GM11168 (cell line): ENCODE data around the gene BORCS6.

Experiments
- in situ Hi-C: fragments of 300-500 bp; cut with MboI; formaldehyde crosslinking; loops from one replicate; pipeline ENCODE4 v1.12.0; 2022; ENCODE audit warnings: low sequenced_read_pairs; ENCODE audit not compliant: unreplicated experiment

Gene BORCS6

GRCh38 chr17:8156246-8156992 is 33.6 kb downstream of the BORCS6 start:
- in situ Hi-C loops, result no loop called here

GRCh38 chr17:8155996-8156245 is 34.1 kb downstream of the BORCS6 start:
- in situ Hi-C loops, result no loop called here

- in situ Hi-C loops, result no loop called here
Observed at GRCh38 chr17:8155231-8155995, 34.6 kb downstream of the BORCS6 start.

DNA sequence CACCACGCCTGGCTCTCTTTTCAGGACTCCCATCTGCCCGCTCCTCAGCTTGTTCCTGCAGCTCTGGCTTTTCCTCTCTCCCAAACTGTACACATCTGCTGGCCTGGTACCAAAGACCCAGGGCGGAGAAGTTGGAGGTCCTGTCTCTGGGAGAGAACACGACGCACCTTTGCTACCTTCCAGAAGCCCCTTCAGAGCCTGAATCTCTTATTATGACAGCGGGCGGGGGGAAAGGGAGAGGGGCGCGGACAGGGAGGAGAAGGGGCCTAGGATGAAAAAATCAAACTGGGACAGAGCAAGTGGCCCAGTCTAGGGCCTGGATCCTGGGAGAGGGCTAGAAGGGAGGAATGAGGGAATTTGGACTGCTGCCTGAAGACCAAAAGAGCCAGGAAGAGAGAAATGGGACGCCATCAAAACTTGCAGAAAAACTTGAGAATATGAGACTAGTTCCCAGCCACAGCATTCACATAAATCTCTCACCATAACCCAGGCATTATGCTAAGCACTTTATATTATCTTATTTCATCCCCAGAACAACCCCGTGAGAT is 35.3 kb downstream of the BORCS6 start:
- in situ Hi-C loops, result no loop called here

DNA sequence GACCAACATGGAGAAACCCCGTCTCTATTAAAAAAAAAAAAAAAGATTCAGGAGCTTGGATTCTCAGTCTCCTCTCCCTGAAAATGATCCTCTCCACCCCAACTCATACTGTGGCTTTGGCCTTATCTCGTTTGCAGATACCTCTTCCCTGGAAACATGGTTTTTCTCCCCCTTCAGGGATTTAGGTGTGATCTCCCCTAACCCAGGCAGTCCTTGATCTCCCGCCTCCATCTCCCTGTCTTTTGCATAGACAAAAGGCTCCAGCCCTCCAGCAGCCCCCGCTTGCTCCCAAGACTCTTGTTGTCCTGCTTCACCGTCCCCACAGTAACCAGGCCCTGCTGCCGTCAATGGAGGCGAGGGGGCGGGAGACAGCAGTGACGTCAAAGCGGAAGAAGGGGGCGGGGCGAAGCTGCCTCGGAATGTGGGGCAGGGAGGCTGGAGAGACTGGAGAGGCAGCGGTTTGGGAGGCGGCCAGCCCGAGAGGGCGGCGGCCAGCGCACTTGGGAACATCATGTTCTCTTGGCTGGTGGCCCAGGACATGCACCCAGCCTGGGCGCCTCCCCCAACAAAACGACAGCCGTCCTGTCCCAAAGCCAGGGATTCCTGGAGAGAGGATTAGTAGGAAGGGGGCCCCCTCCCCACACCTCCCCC is 35.9 kb downstream of the BORCS6 start:
- in situ Hi-C loops, result no loop called here

DNA sequence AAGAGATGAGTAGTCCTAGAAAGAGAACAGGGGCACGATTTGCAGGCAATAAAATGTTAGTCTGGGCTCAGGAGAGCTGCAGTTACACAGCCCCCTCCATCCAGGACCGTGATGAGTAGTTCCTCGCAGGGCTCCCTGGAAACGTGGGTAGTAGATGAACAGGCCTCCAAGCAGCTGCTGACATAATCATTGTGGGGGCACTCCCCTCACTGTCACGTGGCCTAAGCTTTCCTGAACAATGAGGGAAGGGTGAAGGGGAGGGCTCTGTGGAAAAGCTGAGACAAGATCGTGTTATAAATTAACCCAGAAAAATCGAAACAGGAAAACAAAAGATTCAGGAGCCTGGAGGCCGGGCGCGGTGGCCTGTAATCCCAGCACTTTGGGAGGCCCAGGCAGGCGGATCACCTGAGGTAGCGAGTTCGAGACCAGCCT is 36.4 kb downstream of the BORCS6 start:
- in situ Hi-C loops, result no loop called here

GRCh38 chr17:8153031-8153451 is 36.9 kb downstream of the BORCS6 start:
- in situ Hi-C loops, result no loop called here

DNA sequence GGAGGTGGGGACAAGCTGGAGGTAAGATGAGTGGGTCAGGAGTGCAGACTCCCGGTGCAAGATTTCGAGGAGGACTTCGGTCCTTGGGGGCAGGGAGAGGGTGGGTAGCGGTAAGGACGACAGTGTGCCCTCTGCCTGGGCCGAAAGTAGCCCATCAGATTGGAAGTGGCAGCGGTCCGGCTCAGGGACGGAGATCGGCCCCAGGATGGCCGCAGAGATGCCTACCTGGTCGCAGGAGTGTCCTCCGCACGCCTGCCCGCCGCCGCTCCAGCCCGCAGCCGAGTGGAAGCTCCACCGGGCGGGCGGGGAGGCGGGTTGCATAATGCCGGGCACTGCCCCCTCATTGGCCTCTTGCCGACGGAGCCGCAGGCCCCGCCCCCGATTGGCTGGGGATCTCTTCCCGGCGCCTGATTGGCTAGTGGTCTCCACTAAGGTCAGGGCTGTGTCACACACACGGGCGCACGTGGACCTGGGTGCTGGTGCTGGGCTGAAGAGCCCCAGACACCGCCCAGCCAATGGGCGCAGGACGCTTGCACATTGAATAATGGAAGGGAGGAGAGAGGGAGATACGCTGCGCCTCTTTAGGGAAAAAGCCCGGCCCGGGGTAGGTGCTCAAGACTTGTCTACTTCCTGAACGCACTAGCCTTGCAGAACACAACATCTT is 37.7 kb downstream of the BORCS6 start, which contains the start of gene PER1:
TSS of gene PER1 (minus strand) at position 293 of the 664 bp plus-strand sequence. CDS start 1,698 bp downstream, outside the sequence.
- in situ Hi-C loops, result no loop called here

- in situ Hi-C loops, result no loop called here
Observed at GRCh38 chr17:8151641-8152111, 38.3 kb downstream of the BORCS6 start.

DNA sequence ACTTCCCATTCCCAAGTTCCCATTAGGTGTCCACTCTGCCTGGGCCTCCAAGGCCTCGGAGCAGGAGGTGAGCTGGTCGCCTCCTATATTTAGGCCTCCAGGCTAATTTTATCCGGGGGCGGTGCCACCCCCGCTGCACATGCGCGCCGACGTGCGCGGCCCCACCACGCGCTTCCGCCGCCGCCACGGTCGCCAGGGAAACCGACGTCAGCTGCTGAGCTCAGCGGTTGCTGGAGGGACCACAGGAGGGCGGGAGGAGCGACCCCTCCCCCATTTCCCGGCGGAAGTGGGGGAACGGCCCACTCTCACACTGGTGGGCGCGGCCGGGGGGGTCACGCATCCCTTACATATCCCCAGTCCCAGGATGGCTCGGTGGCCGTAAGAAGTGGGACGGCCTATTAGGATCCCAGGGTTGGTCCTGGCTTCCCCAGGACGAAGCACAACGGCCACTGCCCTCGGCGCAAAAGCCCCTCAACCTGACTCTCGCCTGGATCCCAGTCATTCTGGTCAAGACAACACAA is 38.8 kb downstream of the BORCS6 start:
- in situ Hi-C loops, result no loop called here

DNA sequence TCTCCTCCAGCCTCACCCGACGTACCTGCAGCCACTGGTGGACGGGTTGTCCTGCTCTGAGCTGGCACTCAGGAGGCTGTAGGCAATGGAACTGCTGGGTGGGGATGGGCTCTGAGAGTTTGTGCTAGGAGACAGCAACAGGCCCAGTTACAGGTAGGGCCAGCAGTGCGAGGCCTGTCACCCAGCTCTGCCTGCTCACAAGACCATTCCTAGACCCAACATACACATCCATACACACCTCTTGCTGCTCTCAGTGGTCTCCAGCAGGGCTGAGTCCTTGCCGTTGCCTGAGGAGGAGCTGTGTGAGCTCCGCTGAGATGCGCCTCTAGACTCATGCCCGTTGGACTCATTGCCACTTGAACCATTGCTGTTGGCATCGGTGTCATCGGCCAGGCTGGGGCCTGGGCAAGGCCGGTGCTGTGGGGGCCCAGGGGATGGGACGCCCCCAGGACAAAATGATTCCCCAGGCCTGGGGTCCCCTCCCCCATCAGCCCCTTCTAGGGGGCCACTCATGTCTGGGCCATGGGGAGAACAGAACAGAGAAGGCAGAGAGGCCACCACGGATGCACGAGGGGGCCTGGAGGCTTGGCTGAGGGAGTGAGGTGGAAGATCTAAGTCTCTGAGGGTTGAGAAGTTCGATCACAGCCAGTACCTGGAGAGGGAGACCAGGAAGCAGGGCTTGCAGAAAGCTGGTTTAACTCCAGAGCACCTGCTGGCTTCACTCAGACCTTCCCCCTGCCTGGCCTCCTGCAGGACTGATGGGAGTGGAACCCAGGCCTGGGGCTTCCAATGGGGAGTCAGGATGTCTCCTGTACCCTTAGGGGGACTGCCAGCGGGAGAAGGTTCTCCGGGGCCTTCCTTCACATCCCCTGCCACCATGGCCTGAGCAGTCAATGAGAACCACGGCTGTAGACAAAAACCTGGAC is 39.5 kb downstream of the BORCS6 start:
- in situ Hi-C loops, result no loop called here

GRCh38 chr17:8149419-8150193 is 40.4 kb downstream of the BORCS6 start:
- in situ Hi-C loops, result no loop called here

DNA sequence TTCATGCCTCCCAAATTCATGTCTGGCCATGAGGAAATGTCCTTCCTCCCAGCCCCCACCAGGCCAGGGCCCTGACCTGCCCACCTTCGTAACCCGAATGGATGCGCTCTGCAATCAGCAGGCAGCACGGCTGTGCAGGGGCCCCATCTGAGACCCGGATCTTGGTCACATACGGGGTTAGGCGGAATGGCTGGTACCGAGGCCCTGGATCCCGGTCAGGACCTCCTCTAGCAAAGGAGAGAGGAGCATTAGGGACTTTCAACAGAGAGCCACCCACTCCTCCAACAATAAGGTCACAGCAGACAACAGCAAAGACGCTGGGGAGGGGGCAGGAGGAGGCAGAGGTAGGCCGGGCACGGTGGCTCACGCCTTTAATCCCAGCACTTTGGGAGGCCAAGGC is 41.4 kb downstream of the BORCS6 start:
- in situ Hi-C loops, result no loop called here

DNA sequence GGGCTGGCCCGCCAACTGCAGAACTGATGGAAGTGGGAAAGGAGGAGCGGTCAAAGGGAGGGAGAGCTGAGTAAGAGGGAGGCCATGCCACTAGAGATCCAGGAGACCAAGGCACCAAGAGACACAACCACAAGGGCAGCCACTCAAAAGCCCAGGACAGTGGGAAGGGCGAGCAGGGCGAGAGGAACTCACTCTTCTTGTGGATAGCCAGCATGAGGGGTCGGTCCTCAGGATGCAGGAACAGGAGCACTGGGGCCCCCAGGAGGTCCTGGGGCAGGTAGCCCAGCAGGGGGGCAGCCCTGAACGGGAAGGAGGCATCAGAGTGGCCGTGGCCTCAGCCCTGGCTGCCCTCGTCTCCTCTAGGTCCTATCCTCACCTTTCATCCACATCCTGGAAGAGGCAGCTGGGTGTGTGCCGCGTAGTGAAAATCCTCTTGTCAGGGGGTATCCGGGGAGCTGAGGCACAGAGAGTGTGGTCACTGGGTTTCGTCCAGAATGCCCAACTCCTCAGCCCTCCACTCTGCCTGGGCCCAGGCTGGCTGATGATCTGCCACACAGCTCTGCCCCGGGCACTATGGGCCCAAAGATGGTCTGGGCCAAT is 42.1 kb downstream of the BORCS6 start:
- in situ Hi-C loops, result no loop called here

- in situ Hi-C loops, result no loop called here
Observed at GRCh38 chr17:8147141-8147804, 42.7 kb downstream of the BORCS6 start.

DNA sequence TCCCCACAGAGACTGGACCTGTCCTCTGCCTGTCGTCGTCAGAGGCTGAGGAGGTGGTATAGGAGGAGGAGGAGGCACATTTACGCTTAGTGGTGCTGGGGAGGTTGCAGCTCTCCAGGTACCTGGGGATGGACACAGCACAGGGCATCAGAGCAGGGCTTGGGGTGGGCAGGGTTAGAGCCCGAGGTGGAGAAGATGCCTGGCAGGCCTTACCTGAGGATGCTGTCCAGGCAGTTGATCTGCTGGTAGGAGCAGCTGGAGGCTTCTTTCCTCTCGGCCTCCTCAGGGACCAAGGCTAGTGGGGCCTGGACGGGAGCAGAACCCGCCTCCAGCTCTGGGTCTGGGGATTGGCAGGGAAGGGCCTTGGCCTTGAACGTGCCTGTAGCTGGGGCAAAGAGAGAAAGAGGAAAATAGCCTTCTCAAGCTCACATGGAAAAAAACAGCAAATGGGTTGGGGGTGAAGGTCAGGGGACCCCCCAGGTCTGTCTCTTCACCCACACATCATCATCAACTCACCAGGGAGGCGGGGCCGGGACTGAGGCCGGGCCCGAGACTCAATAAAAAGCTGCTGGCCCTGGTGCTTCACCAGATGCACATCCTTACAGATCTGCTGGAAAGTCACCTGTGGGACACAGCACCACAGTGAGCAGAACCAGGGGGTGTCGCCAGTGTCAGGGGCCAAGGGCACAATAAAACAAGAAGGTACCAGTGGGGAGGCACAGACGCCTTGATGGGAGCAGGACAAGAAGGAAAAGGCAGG is 43.4 kb downstream of the BORCS6 start:
- in situ Hi-C loops, result no loop called here

GRCh38 chr17:8145811-8146210 is 44.2 kb downstream of the BORCS6 start:
- in situ Hi-C loops, result no loop called here
